ENCODE results near the gene HOXC13.

HOXC13 gene

GRCh38 chr12:53995378-53996239, 57.0 kb downstream of the HOXC13 start:
- DNase-seq: peak in 1 of 2 experiments; percentile 16
